Kidney (tissue), 14 donors: ENCODE results near the gene RERE. TPM values are rescaled to one million over a fixed set of nuclear protein-coding genes. Genes with fewer than 3 reads are reported as not detected.

Experiments
- DNase-seq, 5 donors: peaks; one replicate each; pipeline ENCODE4 v3.0.0-alpha.2; 2013 to 2020
- FAIRE-seq: peaks from 2 replicates; lab custom pipeline; 2012; peaks lifted over from hg19 to GRCh38; lab: Jason Lieb, UNC
- H3K27ac ChIP-seq, 2 donors: one replicate each; pipeline ENCODE4 v1.7.0; 2013; ENCODE audit warnings: low read depth in 2 of 2, low read length in 2 of 2, inconsistent platforms in 1 of 2
- H3K27me3 ChIP-seq: one replicate; pipeline ENCODE4 v1.7.1; 2013; ENCODE audit warnings: low read length, inconsistent platforms; ENCODE audit not compliant: control insufficient read depth, insufficient read depth
- H3K36me3 ChIP-seq, 3 donors: one replicate each; pipeline versions ENCODE4 v1.7.0 to v1.7.1; 2013; ENCODE audit warnings: low read length in 3 of 3, control low read depth in 1 of 3, inconsistent platforms in 1 of 3; ENCODE audit not compliant: insufficient read depth in 3 of 3, control insufficient read depth in 2 of 3
- H3K4me1 ChIP-seq, 3 donors: one replicate each; pipeline versions ENCODE4 v1.7.0 to v1.7.1; 2013; ENCODE audit warnings: low read length in 3 of 3, inconsistent platforms in 1 of 3, low read depth in 1 of 3; ENCODE audit not compliant: control insufficient read depth in 2 of 3, insufficient read depth in 2 of 3
- H3K4me3 ChIP-seq, 3 donors: one replicate each; pipeline versions ENCODE4 v1.7.0 to v1.8.1; 2013; ENCODE audit warnings: low read length in 3 of 3, control low read depth in 1 of 3, inconsistent platforms in 1 of 3
- H3K9ac ChIP-seq, 3 donors: one replicate each; pipeline versions ENCODE4 v1.7.0 to v1.7.1; 2013; ENCODE audit warnings: low read length in 3 of 3, control low read depth in 1 of 3, inconsistent platforms in 1 of 3
- H3K9me3 ChIP-seq, 3 donors: one replicate each; pipeline versions ENCODE4 v1.7.0 to v1.7.1; 2013; ENCODE audit warnings: low read length in 3 of 3, control low read depth in 1 of 3, inconsistent platforms in 1 of 3; ENCODE audit not compliant: control insufficient read depth in 2 of 3, insufficient read depth in 1 of 3
- intact Hi-C: fragments of 100-400 bp; cut with DNase I; formaldehyde crosslinking; loops from one replicate; pipeline ENCODE4 v1.11.1; 2022
- polyA plus RNA-seq: library from polyadenylated mRNA; stranded (reverse); fragments of 350-450 nt; fragmentation: Illumina TruSeq; extraction: RNeasy Lipid Tissue Mini Kit (QIAGEN cat#74804); gene quantifications from one replicate; pipeline ENCODE4 v1.2.3, GENCODE V29; 2014; ENCODE audit warnings: low read depth, low replicate concordance; ENCODE audit not compliant: insufficient read depth
- total RNA-seq: library from RNA; stranded (reverse); fragmentation: NEBNext Ultra II Directional; extraction: Animal tissue kit (Norgen Biotek cat#: 25700); gene quantifications from one replicate; pipeline ENCODE4 v1.2.1, GENCODE V29; 2021
- TF ChIP-seq, protein P1 (sequence below): IDR thresholded peaks from 3 replicates; pipeline ENCODE4 v1.5.1; 2012; ENCODE audit warnings: mild to moderate bottlenecking, moderate library complexity, borderline replicate concordance; ENCODE audit not compliant: insufficient read depth; ENCODE audit errors: extremely low read depth
- donor health status: control.
- donor health status: control.
- donor health status: control.
- donor health status: control.
- donor health status: control.
- donor health status: DM: yes; HTN: yes; CAD: no.
- donor health status: Normal renal cell carcinoma (clear cell type).

Gene RERE
- total and polyA plus RNA-seq, 2 donors from 2014 or later: 37.2 to 176 TPM

DNA sequence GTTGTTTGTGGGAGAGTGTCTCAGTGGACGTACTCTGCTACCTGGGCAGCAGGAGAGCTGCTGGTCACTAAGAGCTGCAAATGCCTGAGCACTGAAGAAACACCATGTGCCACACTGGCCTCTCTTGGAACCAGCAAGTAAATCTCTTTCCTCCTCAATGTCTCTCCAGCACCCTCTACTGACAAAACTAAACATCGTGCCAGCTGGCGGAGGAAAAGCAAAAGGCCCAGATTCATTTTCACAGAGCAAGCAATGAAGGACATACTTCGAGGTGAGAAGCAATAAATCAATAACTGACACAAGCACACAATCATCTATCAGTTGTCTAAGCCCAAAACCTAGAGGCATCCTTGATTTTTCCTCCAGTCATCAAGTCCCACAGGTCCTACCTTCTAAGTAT, 78.1 kb downstream of the RERE start:
- no peak for DNase-seq
- Histone ChIP-seq H3K27me3 (no peaks in the 10 kb centered on the region), H3K27ac (no peak overlapping the region), H3K36me3 (peaks cover 0 to 3% (median 3%) of the 10 kb centered on the region in 3 donors), H3K9me3 (no peaks in the 10 kb centered on the region), H3K4me3 (no peak overlapping the region), H3K9ac (no peak overlapping the region), H3K4me1 (peaks cover 0 to 15% (median 2%) of the 10 kb centered on the region in 3 donors)
- intact Hi-C loops: no loop called here
- no peak for FAIRE-seq
- TF ChIP-seq, protein P1, sequence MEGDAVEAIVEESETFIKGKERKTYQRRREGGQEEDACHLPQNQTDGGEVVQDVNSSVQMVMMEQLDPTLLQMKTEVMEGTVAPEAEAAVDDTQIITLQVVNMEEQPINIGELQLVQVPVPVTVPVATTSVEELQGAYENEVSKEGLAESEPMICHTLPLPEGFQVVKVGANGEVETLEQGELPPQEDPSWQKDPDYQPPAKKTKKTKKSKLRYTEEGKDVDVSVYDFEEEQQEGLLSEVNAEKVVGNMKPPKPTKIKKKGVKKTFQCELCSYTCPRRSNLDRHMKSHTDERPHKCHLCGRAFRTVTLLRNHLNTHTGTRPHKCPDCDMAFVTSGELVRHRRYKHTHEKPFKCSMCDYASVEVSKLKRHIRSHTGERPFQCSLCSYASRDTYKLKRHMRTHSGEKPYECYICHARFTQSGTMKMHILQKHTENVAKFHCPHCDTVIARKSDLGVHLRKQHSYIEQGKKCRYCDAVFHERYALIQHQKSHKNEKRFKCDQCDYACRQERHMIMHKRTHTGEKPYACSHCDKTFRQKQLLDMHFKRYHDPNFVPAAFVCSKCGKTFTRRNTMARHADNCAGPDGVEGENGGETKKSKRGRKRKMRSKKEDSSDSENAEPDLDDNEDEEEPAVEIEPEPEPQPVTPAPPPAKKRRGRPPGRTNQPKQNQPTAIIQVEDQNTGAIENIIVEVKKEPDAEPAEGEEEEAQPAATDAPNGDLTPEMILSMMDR: peak; percentile 12

DNA sequence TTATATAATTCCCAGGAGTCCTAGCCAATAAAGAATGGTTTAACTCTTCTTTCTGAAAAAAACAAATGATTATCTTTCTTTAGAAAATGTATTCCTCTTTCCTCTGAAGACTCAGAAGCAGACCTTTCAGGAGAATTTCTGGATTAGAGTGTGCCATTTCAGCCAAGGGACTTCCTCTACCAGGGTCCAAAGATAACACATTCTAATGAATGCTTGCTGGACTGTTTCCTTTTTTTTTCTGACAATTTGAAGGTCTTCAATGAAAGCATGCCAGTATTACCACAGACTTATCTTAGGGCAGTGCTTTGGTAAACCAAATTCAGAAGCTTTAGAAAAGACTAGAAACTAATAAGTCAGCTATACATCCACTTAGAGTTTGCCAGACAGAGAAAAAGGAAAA, 80.5 kb downstream of the RERE start:
- no peak for DNase-seq
- no peak for FAIRE-seq
- peaks cover 0 to 9% (median under 1%) of the 10 kb centered on the region in 3 donors for H3K4me1 ChIP-seq
- H3K36me3 ChIP-seq: peaks cover 0 to 3% (median 3%) of the 10 kb centered on the region in 3 donors
- TF ChIP-seq, protein P1: no peak
- no peak overlapping the region for H3K9ac ChIP-seq
- intact Hi-C loops: no loop called here
- peak overlapping the region in 1 of 2 donors; percentile 14 for H3K27ac ChIP-seq
- H3K27me3 ChIP-seq: no peaks in the 10 kb centered on the region
- no peaks in the 10 kb centered on the region for H3K9me3 ChIP-seq
- H3K4me3 ChIP-seq: no peak overlapping the region

DNA sequence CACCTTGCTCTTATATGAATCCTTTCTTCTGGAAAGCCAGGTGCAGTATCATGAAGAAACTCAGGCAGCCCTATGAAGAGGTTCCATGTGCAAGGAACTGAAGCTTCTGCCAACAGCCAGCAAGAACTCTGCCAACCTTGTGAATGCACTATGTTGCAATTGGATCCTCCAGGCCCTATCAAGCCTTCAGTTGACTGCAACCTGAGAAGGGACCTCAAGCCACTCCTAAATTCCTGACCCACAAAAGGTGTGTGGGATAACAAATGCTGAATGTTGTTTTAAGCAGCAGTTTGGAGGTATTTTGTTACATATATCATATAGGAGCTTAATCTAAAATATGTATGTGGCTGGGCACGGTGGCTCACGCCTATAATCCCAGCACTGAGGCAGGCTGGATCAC, 84.0 kb downstream of the RERE start:
- FAIRE-seq (no peak), DNase-seq (peak in 3 of 5 donors; percentile 51 to 79 (median 70))
- Histone ChIP-seq H3K4me3 (no peak overlapping the region), H3K27ac (no peak overlapping the region), H3K4me1 (peaks cover 0 to 9% (median 0%) of the 10 kb centered on the region in 3 donors), H3K9me3 (peaks cover 0 to 7% (median 0%) of the 10 kb centered on the region in 3 donors), H3K9ac (no peak overlapping the region), H3K36me3 (no peaks in the 10 kb centered on the region), H3K27me3 (no peaks in the 10 kb centered on the region)
- intact Hi-C loops: no loop called here
- TF ChIP-seq, protein P1: no peak

DNA sequence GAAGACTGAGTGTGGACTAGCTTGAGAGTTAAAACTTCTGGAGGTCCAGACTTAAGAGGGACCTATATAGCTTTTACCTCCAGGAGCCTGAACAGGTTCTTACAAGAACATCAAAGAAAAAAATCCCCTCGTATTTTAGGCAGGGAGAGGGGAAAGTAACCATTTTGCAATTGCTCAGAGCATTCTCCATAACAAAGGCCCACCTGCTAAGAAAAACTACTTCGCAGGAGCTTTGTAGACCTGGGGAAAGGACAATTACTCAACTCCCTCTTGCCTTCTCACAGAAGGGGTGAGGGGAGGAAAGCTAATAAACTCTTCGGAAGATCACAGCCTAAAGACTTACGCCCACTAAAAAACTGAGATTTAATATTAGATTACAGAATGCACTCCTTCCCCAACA, 86.3 kb downstream of the RERE start:
- Histone ChIP-seq H3K4me1 (peaks cover 0 to 4% (median 2%) of the 10 kb centered on the region in 3 donors), H3K9me3 (peaks cover 0 to 7% (median 0%) of the 10 kb centered on the region in 3 donors), H3K27ac (no peak overlapping the region), H3K27me3 (no peaks in the 10 kb centered on the region), H3K9ac (no peak overlapping the region), H3K4me3 (no peak overlapping the region), H3K36me3 (no peaks in the 10 kb centered on the region)
- TF ChIP-seq, protein P1: no peak
- FAIRE-seq: no peak
- intact Hi-C loops: no loop called here
- DNase-seq: no peak
